SK-N-MC (cell line): ENCODE results near the gene RASA1.
"Not testable (repeated sequence)": the region's sequence is repeated elsewhere in the genome, so short reads cannot be mapped to it uniquely, and the experiment has no call there.

Experiments used
- EZH2 ChIP-seq: fragments of 200-600 bp; sonication (generic); IDR thresholded peaks from one replicate; pipeline ENCODE4 v1.6.1; 2017; ENCODE audit warnings: antibody characterized with exemption
- POLR2AphosphoS5 ChIP-seq: IDR thresholded peaks from 2 replicates; pipeline ENCODE4 v1.6.1; 2012; ENCODE audit warnings: mild to moderate bottlenecking, low read depth, low read length, borderline replicate concordance

- TF ChIP-seq EZH2, POLR2AphosphoS5: not testable (repeated sequence)
Observed at GRCh38 chr5:87270888-87271287, 3.2 kb downstream of the RASA1 start.
